ENCODE measurements around the gene KCNN3. TPM values are rescaled to one million over a fixed set of nuclear protein-coding genes. Genes with fewer than 3 reads are reported as not detected.

The KCNN3 gene
- total RNA-seq, 1 donor from 2014 or later, result 4.3 TPM

DNA sequence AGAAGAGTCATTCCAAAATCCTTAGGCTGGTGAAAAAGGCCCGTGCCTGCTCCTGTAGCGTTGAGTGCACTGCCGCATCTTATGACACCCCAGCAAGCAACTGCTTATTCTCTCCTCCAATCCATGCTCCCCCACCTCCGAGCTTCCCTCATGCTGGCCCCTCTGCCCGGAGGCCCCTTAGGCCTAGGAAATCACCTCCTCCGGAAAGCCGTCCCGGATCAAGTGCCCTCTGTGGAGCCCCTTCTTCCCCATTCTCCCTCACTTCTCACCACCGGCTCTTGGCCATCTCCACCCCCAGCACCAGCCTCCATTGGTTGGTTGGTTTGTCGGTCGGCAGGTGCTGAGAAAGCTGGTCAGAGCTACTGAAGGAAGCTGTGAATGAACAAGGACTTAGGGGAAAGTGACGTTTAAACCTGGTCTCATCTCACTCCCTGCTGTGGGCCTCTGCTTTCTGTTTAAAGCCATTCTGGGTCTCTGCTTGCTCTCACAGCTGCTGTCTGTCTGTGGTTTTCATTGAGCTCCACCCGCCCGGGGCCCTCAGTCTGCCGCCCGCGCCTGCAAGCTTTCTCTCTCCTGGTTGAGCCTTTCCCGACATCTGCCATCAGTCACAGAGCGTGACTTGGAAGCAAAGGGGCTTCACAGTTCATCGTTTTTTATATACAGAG lies 122.2 kb downstream of the KCNN3 start:
- no peaks in the 10 kb centered on the region for H4K20me1 ChIP-seq (ENCODE audit: low read depth)
- no peak overlapping the region for H3K27ac ChIP-seq
- no peak overlapping the region for H2AFZ ChIP-seq (replicated peaks)
- no peak overlapping the region for H3K4me3 ChIP-seq
- H3F3A ChIP-seq (ENCODE audit: low read depth), result peaks cover 14% of the 10 kb centered on the region
- H3K4me1 ChIP-seq, result peaks cover 28% of the 10 kb centered on the region
- no peaks in the 10 kb centered on the region for H3K9me3 ChIP-seq (ENCODE audit: low read depth)
- peak overlapping the region; percentile 40 for H3K4me2 ChIP-seq
- peak; percentile 44 for DNase-seq (ENCODE audit: low spot score)
- H3K9me3 Mint-ChIP-seq, result no peaks in the 10 kb centered on the region
- no peaks in the 10 kb centered on the region for H3K27me3 ChIP-seq
- H3K4me3 Mint-ChIP-seq, result no peak overlapping the region
- peaks cover 24% of the 10 kb centered on the region for H3K27me3 Mint-ChIP-seq (ENCODE audit: insufficient read depth, low read depth)
- H3K9ac ChIP-seq, result no peak overlapping the region
- H3K27ac Mint-ChIP-seq, result peak overlapping the region; percentile 77
- TF ChIP-seq EZH2 (IDR thresholded peaks at IDR 0.05), result no peak
- TF ChIP-seq, protein P1, sequence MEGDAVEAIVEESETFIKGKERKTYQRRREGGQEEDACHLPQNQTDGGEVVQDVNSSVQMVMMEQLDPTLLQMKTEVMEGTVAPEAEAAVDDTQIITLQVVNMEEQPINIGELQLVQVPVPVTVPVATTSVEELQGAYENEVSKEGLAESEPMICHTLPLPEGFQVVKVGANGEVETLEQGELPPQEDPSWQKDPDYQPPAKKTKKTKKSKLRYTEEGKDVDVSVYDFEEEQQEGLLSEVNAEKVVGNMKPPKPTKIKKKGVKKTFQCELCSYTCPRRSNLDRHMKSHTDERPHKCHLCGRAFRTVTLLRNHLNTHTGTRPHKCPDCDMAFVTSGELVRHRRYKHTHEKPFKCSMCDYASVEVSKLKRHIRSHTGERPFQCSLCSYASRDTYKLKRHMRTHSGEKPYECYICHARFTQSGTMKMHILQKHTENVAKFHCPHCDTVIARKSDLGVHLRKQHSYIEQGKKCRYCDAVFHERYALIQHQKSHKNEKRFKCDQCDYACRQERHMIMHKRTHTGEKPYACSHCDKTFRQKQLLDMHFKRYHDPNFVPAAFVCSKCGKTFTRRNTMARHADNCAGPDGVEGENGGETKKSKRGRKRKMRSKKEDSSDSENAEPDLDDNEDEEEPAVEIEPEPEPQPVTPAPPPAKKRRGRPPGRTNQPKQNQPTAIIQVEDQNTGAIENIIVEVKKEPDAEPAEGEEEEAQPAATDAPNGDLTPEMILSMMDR (IDR thresholded peaks at IDR 0.05), result no peak
- TF ChIP-seq EZH2phosphoT487 (IDR thresholded peaks at IDR 0.05), result no peak
- H3K36me3 ChIP-seq, result no peaks in the 10 kb centered on the region
- peaks cover 46% of the 10 kb centered on the region for H3K4me1 Mint-ChIP-seq
- H3K36me3 Mint-ChIP-seq, result no peaks in the 10 kb centered on the region
- no peaks in the 10 kb centered on the region for H3K79me2 ChIP-seq (ENCODE audit: low read depth)

DNA sequence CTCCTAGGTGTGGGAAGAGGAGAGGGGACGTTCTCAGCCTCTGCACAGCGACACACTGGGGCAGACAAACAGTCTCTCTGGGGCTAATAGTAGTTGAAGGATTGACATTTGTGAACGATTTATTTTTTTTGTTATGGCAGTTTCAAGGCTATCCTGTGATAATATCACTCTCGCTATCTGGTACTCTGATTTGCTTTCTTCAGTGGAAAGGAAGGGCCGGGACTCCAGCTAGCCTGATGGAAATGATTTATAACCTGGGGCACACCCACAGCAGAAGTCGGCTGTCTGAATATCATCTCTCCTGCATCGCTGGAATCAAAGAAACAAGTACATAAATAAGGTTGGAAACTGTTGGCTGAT lies 122.7 kb downstream of the KCNN3 start:
- TF ChIP-seq, protein P1 (IDR thresholded peaks at IDR 0.05), result no peak
- TF ChIP-seq EZH2 (IDR thresholded peaks at IDR 0.05) (no peak), EZH2phosphoT487 (IDR thresholded peaks at IDR 0.05) (no peak)
- Histone ChIP-seq H3K4me3 (no peak overlapping the region), H3K4me2 (no peak overlapping the region), H3K4me1 (peaks cover 28% of the 10 kb centered on the region), H3K9me3 (ENCODE audit: low read depth) (no peaks in the 10 kb centered on the region), H3K9ac (no peak overlapping the region), H3K27ac (no peak overlapping the region), H3F3A (ENCODE audit: low read depth) (peaks cover 14% of the 10 kb centered on the region), H3K36me3 (no peaks in the 10 kb centered on the region), H3K27me3 (no peaks in the 10 kb centered on the region), H2AFZ (replicated peaks) (no peak overlapping the region), H4K20me1 (ENCODE audit: low read depth) (no peaks in the 10 kb centered on the region), H3K79me2 (ENCODE audit: low read depth) (no peaks in the 10 kb centered on the region)
- H3K9me3 Mint-ChIP-seq, result peaks cover under 1% of the 10 kb centered on the region
- H3K27ac Mint-ChIP-seq, result peak overlapping the region; percentile 77
- H3K4me1 Mint-ChIP-seq, result peaks cover 46% of the 10 kb centered on the region
- DNase-seq (ENCODE audit: low spot score), result no peak
- no peak overlapping the region for H3K4me3 Mint-ChIP-seq
- H3K36me3 Mint-ChIP-seq, result no peaks in the 10 kb centered on the region
- H3K27me3 Mint-ChIP-seq (ENCODE audit: insufficient read depth, low read depth), result peaks cover 24% of the 10 kb centered on the region

DNA sequence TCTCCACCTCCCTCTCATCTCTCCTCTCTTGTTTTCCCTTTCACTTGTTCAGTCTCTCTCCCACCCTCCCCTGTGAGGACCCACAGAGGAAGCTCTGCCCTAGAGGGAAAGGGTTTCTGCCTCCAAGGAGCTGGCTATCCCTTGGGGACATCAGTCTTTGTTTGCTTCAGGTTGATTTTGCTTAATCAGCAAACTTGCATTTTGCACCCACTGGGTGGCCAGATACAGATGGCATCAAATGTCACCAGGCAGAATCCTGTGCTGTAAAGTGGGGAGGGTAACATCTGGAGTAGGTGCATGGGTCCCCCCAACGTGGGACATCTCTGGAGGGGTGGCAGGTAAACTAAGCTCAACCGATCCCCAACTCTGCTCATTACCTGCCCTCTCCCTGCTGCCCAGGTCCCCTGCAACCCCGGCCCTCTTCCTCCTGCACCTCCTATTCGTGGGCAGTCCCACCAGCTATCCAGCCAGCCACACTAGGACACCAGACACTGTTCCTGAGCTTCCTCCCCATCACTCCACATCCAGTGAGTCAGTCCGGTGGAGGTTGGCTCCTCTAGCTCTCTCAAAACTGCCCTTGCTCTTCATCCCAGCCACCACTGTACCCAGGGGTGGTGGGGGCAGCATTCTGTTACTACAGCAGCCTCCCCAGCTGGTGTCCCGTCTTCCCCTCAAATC lies 123.3 kb downstream of the KCNN3 start:
- H3K27ac ChIP-seq, result no peak overlapping the region
- TF ChIP-seq EZH2phosphoT487 (IDR thresholded peaks at IDR 0.05) (no peak), EZH2 (IDR thresholded peaks at IDR 0.05) (no peak)
- TF ChIP-seq, protein P1 (IDR thresholded peaks at IDR 0.05), result no peak
- H3F3A ChIP-seq (ENCODE audit: low read depth), result peaks cover 14% of the 10 kb centered on the region
- Mint-ChIP-seq H3K9me3 (peaks cover 5% of the 10 kb centered on the region), H3K36me3 (peaks cover 3% of the 10 kb centered on the region), H3K4me3 (no peak overlapping the region), H3K27me3 (ENCODE audit: insufficient read depth, low read depth) (peaks cover 24% of the 10 kb centered on the region), H3K27ac (no peak overlapping the region), H3K4me1 (peaks cover 41% of the 10 kb centered on the region)
- no peaks in the 10 kb centered on the region for H3K36me3 ChIP-seq
- no peaks in the 10 kb centered on the region for H3K79me2 ChIP-seq (ENCODE audit: low read depth)
- no peak overlapping the region for H2AFZ ChIP-seq (replicated peaks)
- no peak overlapping the region for H3K4me2 ChIP-seq
- no peak for DNase-seq (ENCODE audit: low spot score)
- H3K4me3 ChIP-seq, result no peak overlapping the region
- H4K20me1 ChIP-seq (ENCODE audit: low read depth), result no peaks in the 10 kb centered on the region
- peaks cover 28% of the 10 kb centered on the region for H3K4me1 ChIP-seq
- H3K9ac ChIP-seq, result no peak overlapping the region
- no peaks in the 10 kb centered on the region for H3K9me3 ChIP-seq (ENCODE audit: low read depth)
- H3K27me3 ChIP-seq, result no peaks in the 10 kb centered on the region
